K562 (cell line): ENCODE results near the gene TRAF3IP3. TPM values are rescaled to one million over a fixed set of nuclear protein-coding genes. Genes with fewer than 3 reads are reported as not detected.

Experiments
- CBX8 ChIP-seq: fragments of 200-600 bp; sonication (generic); IDR thresholded peaks from 2 replicates; pipeline ENCODE4 v1.6.1; 2012; ENCODE audit warnings: borderline replicate concordance, mixed run types, low read depth, mild to moderate bottlenecking, moderate library complexity, mixed read lengths, low read length, control low read depth, inconsistent platforms; ENCODE audit not compliant: poor library complexity, severe bottlenecking; ENCODE audit errors: extremely low read depth
- JUNB ChIP-seq: fragments of 450-650 bp; formaldehyde crosslinking; conservative IDR thresholded peaks from 2 replicates; pipeline ENCODE4 v1.4.0; 2020; ENCODE audit warnings: mild to moderate bottlenecking
- NFIX ChIP-seq: fragments of 250-450 bp; sonication (Bioruptor Pico); IDR thresholded peaks from 2 replicates; pipeline ENCODE4 v1.4.0; 2020; ENCODE audit warnings: low read depth, mild to moderate bottlenecking, moderate library complexity
- PYGO2 ChIP-seq: fragments of 450-650 bp; IDR thresholded peaks from 2 replicates; pipeline ENCODE4 v1.6.1; 2016; ENCODE audit warnings: mild to moderate bottlenecking, missing genetic modification characterization, moderate library complexity, missing compliant biosample characterization
- RBM22 ChIP-seq: fragments of 200-400 bp; formaldehyde crosslinking; IDR thresholded peaks from 2 replicates; pipeline ENCODE4 v1.6.1; 2018; ENCODE audit warnings: low read length, low read depth; ENCODE audit not compliant: poor library complexity, severe bottlenecking
- SMAD3 ChIP-seq: fragments of 450-650 bp; formaldehyde crosslinking; conservative IDR thresholded peaks from 2 replicates; pipeline ENCODE4 v1.4.0; 2020; ENCODE audit warnings: mild to moderate bottlenecking
- ZKSCAN3 ChIP-seq: fragments of 250-450 bp; sonication (Bioruptor Pico); IDR thresholded peaks from 2 replicates; pipeline ENCODE4 v1.4.0; 2020
- polyA plus RNA-seq, 8 experiments: library from polyadenylated mRNA; depleted of rRNA in 4 of 8; stranded (reverse) in 5 of 8; unstranded in 3 of 8; fragments of >200 nt; fragmentation: Nextera tagmentation in 2 of 8; fragmentation: Illumina TruSeq in 1 of 8; extraction: Ambion mirVana in 2 of 8; extraction: Trizol in 1 of 8; gene quantifications; 2 replicates each; pipeline versions ENCODE4 v1.2.1 to v1.2.3, GENCODE V29; 2011 to 2014; ENCODE audit warnings: inconsistent platforms in 1 of 8, missing spikeins in 1 of 8
- total RNA-seq, 7 experiments: library from RNA; depleted of rRNA in 6 of 7; stranded (reverse); fragments of >200 nt in 6 of 7; fragmentation: Illumina TruSeq in 2 of 7; extraction: Trizol in 2 of 7; gene quantifications; 2 replicates each; pipeline versions ENCODE4 v1.2.1 to v1.2.3, GENCODE V29; 2011 to 2021; ENCODE audit warnings: low replicate concordance in 1 of 7
- TF ChIP-seq, protein P1 (sequence below), 2 experiments: fragments of 450-650 bp in 1 of 2; sonication (generic) in 1 of 2; formaldehyde crosslinking in 1 of 2; IDR thresholded peaks in 1 of 2; conservative IDR thresholded peaks in 1 of 2; 2 replicates each; pipeline versions ENCODE4 v1.6.1 to v1.8.1; 2016 to 2023; ENCODE audit warnings: mild to moderate bottlenecking in 2 of 2, moderate library complexity in 2 of 2, inconsistent platforms in 1 of 2, missing genetic modification reagents in 1 of 2
- TF ChIP-seq, protein P2 (sequence below): fragments of 250-450 bp; sonication (Bioruptor Pico); IDR thresholded peaks from 2 replicates; pipeline ENCODE4 v1.5.0; 2021; ENCODE audit warnings: mild to moderate bottlenecking, moderate library complexity
- TF ChIP-seq, protein P3 (sequence below), 2 experiments: fragments of 150-350 bp in 1 of 2; IDR thresholded peaks; 2 replicates each; pipeline ENCODE4 v1.6.1; 2012 to 2016; ENCODE audit warnings: low read depth in 2 of 2, low read length in 2 of 2, mild to moderate bottlenecking in 1 of 2, moderate library complexity in 1 of 2
- TF ChIP-seq, protein P4 (sequence below): sonication (generic); formaldehyde crosslinking; IDR thresholded peaks from 2 replicates; pipeline ENCODE4 v1.4.0; 2020; ENCODE audit warnings: mild to moderate bottlenecking, missing genetic modification reagents

Gene TRAF3IP3
- total and polyA plus RNA-seq, 9 of the 15 experiments (the other 6 are each of a cell fraction or from before 2014, with no cell fraction given): 0.06 to 1.1 (median 0.31) TPM

DNA sequence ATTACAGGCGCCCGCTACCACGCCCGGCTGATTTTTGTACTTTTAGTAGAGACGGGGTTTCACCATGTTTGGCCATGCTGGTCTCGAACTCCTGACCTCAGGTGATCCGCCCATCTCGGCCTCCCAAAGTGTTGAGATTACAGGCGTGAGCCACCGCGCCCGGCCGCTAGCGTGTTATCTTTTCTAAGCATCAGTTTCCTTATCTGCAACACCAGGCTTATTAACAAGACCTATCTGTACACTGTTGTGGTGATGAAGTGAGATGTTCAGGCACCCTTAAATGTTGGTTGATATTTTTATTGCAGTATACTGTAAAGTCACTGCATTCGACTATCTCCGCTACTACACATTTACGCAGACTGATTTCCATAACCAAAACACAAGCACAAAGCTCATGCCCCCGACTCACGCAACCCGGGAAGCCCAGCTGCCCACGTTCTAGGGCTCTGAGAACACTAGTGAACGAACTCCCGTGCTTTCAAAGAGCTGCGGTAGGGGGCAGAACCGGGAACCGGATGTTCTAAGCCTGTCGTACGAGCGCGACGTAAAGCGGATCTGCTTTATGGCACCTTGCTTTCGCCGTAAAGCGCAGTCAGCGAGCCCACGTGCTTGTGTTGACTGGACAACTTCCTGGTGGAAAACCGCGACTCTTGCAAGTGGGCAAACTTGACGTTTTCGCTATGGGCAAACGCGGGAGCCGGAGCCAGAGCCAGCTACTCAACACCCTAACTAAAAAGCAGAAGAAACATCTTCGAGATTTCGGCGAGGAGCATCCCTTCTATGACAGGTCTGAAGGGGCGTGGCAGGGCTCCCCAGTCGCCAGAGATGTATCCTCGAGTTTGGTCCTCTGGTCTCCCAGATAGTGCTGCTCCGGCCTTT lies 71.8 kb downstream of the TRAF3IP3 start, which contains the start of gene UTP25 (continued):
- no peak for TF ChIP-seq CBX8
- TF ChIP-seq, protein P1, sequence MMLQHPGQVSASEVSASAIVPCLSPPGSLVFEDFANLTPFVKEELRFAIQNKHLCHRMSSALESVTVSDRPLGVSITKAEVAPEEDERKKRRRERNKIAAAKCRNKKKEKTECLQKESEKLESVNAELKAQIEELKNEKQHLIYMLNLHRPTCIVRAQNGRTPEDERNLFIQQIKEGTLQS (IDR thresholded peaks at IDR 0.05): peak; percentile 53; the same call in 1 of the 2 replicates
- TF ChIP-seq, protein P1 (CRISPR knock-in tag; conservative IDR thresholded peaks at IDR 0.05): peak; percentile 82
- TF ChIP-seq NFIX: no peak
- TF ChIP-seq, protein P2, sequence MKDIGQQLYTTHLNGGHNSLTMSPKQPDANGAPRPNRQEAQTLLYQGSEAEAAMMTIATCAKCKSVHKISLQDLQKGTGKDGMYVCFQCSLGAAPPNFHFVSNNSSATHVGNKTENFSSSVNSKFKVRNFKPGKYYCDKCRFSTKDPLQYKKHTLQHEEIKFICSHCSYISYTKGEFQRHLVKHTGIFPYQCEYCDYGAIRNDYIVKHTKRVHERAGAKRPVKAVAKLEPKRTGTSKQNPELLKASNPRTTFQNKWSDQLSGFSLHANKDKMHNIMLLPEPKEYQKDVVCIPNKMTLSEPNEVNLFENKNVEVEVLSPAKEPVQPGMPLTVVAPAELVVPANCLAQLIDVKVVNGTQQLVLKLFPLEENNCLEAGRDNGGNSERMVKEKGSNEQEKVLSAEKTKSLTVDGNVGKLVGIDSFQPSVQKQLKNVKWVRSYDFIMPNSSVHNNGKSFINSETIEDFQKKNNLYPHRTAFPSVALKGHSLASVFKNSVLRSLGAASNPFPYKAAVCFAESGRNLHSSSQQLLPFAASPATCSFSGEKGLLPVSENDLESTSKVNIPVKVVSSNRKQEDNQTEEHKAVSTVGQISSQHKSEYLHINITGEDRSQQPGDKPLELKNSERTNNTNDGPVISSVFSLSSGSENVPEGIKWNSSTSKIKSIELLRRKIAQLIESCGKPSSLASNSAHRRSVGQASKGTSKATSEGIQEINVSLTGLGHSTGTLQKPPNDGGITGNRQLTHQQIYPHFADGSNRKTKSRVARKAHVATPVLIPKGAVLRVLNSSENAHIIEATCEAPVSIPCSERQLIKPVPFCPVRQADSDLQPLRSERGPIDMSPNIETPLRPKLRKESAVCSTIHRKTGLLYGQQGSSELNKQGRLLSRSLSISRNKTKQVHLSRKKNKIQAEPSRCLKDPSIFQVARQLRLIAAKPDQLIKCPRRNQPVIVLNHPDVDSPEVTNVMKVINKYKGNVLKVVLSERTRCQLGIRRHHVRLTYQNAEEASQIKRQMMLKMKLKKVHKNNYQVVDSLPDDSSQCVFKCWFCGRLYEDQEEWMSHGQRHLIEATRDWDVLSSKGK (CRISPR knock-in tag): no peak
- TF ChIP-seq ZKSCAN3 (CRISPR knock-in tag): no peak
- TF ChIP-seq, protein P3, sequence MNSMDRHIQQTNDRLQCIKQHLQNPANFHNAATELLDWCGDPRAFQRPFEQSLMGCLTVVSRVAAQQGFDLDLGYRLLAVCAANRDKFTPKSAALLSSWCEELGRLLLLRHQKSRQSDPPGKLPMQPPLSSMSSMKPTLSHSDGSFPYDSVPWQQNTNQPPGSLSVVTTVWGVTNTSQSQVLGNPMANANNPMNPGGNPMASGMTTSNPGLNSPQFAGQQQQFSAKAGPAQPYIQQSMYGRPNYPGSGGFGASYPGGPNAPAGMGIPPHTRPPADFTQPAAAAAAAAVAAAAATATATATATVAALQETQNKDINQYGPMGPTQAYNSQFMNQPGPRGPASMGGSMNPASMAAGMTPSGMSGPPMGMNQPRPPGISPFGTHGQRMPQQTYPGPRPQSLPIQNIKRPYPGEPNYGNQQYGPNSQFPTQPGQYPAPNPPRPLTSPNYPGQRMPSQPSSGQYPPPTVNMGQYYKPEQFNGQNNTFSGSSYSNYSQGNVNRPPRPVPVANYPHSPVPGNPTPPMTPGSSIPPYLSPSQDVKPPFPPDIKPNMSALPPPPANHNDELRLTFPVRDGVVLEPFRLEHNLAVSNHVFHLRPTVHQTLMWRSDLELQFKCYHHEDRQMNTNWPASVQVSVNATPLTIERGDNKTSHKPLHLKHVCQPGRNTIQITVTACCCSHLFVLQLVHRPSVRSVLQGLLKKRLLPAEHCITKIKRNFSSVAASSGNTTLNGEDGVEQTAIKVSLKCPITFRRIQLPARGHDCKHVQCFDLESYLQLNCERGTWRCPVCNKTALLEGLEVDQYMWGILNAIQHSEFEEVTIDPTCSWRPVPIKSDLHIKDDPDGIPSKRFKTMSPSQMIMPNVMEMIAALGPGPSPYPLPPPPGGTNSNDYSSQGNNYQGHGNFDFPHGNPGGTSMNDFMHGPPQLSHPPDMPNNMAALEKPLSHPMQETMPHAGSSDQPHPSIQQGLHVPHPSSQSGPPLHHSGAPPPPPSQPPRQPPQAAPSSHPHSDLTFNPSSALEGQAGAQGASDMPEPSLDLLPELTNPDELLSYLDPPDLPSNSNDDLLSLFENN (IDR thresholded peaks at IDR 0.05; ENCODE audit: low read depth in 2 of 2, low read length in 2 of 2): peak in 1 of 2 experiments; percentile 17; a peak in 2 of 4 replicates
- TF ChIP-seq JUNB (CRISPR knock-in tag): no peak
- TF ChIP-seq, protein P4, sequence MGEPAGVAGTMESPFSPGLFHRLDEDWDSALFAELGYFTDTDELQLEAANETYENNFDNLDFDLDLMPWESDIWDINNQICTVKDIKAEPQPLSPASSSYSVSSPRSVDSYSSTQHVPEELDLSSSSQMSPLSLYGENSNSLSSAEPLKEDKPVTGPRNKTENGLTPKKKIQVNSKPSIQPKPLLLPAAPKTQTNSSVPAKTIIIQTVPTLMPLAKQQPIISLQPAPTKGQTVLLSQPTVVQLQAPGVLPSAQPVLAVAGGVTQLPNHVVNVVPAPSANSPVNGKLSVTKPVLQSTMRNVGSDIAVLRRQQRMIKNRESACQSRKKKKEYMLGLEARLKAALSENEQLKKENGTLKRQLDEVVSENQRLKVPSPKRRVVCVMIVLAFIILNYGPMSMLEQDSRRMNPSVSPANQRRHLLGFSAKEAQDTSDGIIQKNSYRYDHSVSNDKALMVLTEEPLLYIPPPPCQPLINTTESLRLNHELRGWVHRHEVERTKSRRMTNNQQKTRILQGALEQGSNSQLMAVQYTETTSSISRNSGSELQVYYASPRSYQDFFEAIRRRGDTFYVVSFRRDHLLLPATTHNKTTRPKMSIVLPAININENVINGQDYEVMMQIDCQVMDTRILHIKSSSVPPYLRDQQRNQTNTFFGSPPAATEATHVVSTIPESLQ (CRISPR knock-in tag): peak; percentile 73; the same call in 1 of the 2 replicates
- TF ChIP-seq RBM22: no peak
- no peak for TF ChIP-seq PYGO2 (tag)
- TF ChIP-seq SMAD3 (CRISPR knock-in tag): peak; percentile 11; the same call in 1 of the 2 replicates
